Left kidney (tissue), 2 donors: ENCODE results near the gene DHRSX. TPM values are rescaled to one million over a fixed set of nuclear protein-coding genes. Genes with fewer than 3 reads are reported as not detected.
"Not testable (repeated sequence)": the region's sequence is repeated elsewhere in the genome, so short reads cannot be mapped to it uniquely, and the experiment has no call there.

Source experiments
- DNase-seq: peaks from one replicate; pipeline ENCODE4 v3.0.0-alpha.2; 2013
- polyA plus RNA-seq: library from polyadenylated mRNA; unstranded; fragments of 120-200 nt; gene quantifications from one replicate; pipeline ENCODE4 v1.2.1, GENCODE V29; 2013; ENCODE audit not compliant: insufficient read length

The DHRSX gene
- polyA plus RNA-seq, 1 donor, result 27.5 TPM

DNA sequence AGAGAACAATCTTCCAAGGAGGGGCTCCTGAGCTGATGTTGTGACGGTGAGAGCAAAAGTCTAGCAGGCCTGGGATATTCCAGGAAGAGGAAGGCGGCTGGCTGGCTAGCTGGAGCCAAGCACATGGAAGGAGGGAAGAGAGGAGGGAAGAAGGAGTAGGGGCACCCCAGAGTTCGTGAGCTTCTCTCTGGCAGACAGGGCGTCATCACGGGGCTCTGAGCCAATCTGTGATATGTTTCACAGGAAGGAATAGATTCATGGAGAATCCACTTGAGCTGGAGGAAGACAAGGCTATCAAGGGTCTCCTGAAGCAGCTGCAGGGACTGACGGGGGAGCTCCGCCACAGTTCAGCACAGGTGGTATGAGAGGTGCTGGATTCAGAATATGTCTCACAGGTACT, 73.6 kb downstream of the DHRSX start:
- no peak for DNase-seq

GRCh38 chrX:2426289-2426882, 74.4 kb downstream of the DHRSX start:
- no peak for DNase-seq

DNA sequence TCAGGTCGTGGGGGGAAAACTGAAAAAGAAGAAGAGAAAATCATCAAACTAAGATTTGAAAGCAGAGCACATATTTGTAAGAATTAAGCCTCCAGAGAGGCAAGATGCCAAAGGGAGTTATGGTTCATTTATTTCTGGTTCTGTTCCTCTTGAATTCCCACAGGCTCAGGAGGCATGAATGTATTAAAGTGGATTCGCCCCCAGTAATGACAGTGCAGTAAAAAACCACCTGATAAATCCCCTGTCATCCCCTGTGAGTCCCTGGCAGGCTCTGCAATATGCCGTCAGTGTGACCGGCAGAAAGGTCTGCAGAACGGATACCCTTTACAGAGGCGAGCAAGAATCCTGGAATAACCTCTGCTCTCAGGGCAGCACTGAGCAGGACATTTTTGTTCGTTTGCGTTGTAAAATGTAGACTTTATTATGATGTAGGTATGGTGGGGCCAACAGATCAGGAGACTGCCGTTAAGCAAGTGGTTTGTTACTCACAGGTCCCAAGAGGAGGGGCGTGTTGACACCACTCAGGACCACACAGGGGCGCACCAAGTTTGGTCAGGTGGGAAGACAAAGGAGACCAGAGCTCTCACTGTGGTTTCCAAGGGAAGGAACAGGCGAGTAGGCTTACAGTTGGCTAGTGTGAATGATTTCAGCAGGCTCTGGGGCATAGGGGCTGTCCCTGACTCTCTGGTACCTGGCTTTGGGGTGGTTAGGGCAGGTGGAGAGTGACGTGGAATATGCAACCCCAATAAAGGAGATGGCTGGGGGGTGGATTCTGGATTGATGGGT, 75.3 kb downstream of the DHRSX start:
- DNase-seq, result no peak

DNA sequence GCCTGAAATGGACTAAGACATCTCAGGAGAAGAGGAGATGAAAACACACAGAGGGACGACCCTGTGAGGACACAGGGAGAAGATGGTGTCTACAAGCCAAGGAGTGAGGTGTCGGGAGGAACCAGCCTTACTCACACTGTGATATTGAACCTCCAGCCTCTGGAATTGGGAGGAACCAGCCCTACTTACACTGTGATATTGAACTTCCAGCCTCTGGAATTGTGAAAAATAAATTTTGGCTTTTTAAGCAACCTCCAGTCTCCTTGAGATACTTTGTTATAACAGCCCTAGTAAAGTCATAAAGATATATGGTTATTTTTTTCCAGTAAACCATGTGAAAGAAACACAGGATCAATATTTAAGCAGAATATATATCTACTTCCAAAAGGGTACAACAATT, 76.5 kb downstream of the DHRSX start:
- no peak for DNase-seq

- DNase-seq, result no peak
These were observed 76.9 kb downstream of the DHRSX start for GRCh38 chrX:2423899-2424298.

- DNase-seq, result no peak
These were observed 77.5 kb downstream of the DHRSX start for GRCh38 chrX:2423282-2423681.

- not testable (repeated sequence) for DNase-seq
These were observed 81.4 kb downstream of the DHRSX start for GRCh38 chrX:2419418-2419817.

- no peak for DNase-seq
These were observed 82.8 kb downstream of the DHRSX start for GRCh38 chrX:2418000-2418399.

DNA sequence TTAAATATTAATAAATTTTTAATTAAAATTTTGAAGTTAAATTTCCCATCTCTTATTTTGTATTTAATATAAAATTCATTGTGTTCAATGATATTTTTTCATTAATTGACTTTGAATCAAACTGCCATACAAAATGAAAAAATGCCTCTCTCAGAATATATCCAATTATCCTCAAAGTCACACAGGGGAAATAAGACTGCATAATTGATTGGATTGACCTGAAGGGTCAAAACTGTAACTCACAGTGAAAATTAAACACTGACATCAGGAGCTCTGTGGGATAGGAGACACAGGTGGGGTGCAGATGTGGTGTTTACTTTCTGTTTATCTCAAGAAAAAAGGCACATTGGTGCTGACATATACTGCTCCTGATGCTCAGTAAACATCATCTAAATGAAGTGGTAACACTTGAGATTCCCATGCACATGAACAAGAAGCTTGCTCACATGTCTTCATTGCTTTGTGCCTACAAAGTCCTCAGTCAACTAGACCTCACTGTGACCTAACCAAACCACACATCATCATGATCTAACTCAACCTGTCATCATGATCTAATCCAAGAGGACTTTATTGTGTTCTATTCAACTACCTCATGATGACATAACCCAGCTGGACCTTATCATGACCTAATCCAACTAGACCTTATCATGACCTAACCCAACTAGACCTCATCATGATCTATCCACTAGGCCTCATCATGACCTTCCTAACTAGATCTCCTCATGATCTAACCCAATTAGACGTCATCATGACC, 83.7 kb downstream of the DHRSX start:
- no peak for DNase-seq

DNA sequence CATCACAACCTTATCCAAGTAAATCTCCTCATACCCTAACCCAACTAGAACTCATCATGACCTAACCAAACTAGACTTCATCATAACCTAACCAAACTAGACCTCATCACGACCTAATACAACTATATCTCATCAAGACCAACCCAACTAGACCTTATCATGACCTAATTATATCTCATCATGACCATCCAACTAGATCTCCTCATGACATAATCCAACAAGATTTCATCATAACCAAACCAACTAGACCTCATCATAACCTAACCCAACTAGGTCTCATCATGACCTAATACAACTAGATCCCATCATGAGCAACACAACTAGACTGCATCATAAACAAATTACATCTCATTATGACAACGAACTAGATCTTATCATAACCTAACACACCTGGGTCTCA, 86.4 kb downstream of the DHRSX start:
- DNase-seq, result no peak

GRCh38 chrX:2413969-2414368, 86.8 kb downstream of the DHRSX start:
- no peak for DNase-seq

DNA sequence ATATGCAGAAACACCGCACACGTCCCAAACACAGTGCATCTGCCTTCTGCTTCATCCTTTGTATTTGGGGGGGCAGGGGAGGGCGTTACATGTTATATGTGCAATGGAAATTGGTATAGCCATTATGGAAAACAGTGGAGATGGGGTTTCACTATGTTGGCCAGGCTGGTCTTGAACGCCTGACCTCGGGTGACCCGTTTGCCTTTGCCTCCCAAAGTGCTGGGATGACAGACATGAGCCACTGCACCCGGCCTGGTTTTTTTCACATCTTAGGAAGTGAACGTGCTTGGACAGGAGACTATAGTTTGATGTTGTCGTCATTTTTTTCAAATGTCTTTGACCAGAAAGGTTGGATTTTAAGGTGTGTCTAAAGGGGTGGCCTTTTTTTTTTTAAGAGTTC, 88.6 kb downstream of the DHRSX start:
- no peak for DNase-seq

GRCh38 chrX:2410279-2411020, 90.3 kb downstream of the DHRSX start:
- no peak for DNase-seq

DNA sequence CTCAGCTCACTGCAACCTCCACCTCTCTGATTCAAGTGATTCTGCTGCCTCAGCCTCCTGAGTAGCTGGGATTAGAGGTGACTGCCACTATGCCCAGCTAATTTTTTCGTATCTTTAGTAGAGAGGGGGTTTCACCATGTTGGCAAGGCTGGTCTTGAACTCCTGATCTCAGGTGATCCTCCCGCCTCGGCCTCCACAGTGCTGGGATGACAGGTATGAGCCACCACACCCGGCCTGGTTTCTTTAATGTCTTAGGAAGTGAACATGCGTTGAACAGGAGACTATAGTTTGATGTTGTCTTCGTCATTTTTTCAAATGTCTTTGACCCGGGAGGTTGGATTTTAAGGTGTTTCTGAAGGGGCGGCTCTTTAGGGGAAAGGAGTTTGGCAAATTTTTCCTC, 91.0 kb downstream of the DHRSX start:
- DNase-seq, result no peak

DNA sequence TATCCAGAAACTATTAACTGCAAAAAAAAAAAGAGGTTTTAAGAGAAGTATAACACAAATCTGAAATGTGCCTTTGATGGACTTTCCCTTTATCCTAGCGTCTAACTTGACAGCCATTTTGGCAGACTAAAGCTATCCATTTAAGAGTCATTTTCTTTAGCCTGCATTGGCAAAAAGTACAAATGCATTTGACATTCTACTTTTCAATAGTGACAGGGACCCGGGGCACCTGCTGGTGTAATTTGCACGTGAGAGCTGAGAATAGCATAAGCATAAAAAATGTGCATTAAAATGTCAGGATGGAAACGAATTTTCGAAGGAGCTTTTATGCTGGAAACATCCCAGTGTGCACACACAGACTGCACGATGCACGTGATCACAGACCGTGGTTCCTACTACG, 91.9 kb downstream of the DHRSX start:
- DNase-seq, result no peak

DNA sequence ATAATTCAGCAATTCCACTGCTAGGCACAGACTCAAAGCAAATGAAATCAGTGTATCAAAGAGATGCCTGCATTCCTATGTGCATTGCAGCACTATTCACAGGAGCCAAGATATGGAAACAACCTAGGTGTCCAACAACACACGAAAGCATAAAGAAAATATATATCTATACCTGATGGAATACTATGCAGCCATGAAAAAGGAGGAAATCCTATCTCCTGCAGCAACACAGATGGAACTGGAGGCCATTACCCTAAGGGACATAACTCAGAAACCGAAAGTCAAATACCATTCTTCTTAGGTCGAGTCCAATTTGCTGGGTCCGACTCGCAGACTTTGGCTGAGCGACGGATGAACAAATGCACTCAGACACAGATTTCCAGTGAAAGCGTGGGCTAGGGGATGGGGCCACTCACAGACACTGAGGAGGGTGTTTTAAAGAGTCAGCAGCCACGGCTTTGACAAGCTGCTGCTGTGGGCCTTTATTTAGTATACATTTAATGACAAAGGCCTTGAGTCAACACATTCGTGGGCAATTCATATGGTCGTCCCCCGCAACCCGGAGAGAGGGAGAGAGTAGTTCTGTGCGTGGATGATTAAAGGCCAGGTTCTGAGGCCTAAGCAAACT, 93.8 kb downstream of the DHRSX start:
- no peak for DNase-seq

- DNase-seq, result no peak
These were observed 96.0 kb downstream of the DHRSX start for GRCh38 chrX:2404776-2405175.

DNA sequence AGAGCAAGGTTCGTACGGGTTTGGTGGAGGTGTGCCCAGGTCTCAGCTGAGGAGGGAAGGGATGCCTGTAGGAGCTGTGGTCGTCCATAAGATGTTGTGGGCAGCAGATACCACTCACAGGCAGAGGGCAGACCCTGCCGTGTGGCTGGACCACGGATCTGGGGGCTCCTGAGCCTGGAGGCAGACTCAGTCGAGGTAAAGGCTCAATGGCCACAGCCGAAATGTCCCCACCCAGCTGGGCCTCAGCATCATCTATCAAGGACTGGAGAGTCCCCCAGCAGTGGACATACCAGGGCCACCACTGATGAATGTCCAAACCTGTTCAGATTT, 98.5 kb downstream of the DHRSX start:
- no peak for DNase-seq

- DNase-seq, result no peak
These were observed 99.0 kb downstream of the DHRSX start for GRCh38 chrX:2401590-2402360.

DNA sequence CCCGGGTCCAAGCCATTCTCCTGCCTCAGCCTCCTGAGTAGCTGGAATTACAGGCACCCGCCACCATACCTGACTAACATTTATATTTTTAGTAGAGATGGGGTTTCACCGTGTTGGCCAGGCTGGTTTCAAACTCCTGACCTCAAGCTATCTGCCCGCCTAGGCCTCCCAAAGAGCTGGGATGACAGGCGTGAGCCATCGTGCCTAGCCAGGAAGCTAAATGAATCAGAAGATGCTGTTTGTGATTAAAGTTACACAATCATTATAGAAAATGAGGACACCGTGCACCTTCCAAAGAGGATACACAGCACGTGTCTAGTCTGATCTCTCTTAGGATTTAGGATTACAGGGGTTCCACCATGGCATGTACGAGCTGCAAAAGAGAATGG, 99.6 kb downstream of the DHRSX start:
- DNase-seq, result no peak

- DNase-seq, result no peak
These were observed 102.6 kb downstream of the DHRSX start for GRCh38 chrX:2398064-2398656.
